Measurements from ENCODE around the gene FAM117A. TPM values are rescaled to one million over a fixed set of nuclear protein-coding genes. Genes with fewer than 3 reads are reported as not detected.

FAM117A gene
- total RNA-seq, 1 donor from 2014 or later: 30.0 TPM

DNA sequence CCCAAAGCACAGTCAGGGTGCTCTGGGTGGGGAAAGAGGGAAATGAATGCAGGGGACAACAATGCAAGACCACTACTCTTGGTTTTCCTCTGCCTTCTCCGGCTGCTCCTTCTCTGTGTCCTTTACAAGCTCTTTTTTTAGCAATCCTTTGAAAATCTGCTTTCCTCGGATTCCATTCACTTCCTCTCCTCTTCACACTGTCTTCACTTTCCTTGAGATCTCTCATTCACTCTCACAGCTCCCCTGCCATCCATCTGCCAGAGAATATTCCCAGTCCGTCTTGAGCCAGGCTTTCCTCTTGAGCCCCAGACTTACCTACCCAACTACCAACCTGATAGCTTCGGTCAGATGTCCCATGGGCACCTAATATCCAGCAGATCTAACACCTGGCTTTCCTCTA lies 75.1 kb downstream of the FAM117A start:
- no peaks in the 10 kb centered on the region for H3K27me3 Mint-ChIP-seq
- H3K9me3 Mint-ChIP-seq: no peaks in the 10 kb centered on the region
- intact Hi-C loops (cut with micrococcal nuclease): no loop called here
- no peak for ATAC-seq (ENCODE audit: low read depth)
- no peaks in the 10 kb centered on the region for H3K36me3 Mint-ChIP-seq (ENCODE audit: low read depth)
- TF ChIP-seq, protein P1, sequence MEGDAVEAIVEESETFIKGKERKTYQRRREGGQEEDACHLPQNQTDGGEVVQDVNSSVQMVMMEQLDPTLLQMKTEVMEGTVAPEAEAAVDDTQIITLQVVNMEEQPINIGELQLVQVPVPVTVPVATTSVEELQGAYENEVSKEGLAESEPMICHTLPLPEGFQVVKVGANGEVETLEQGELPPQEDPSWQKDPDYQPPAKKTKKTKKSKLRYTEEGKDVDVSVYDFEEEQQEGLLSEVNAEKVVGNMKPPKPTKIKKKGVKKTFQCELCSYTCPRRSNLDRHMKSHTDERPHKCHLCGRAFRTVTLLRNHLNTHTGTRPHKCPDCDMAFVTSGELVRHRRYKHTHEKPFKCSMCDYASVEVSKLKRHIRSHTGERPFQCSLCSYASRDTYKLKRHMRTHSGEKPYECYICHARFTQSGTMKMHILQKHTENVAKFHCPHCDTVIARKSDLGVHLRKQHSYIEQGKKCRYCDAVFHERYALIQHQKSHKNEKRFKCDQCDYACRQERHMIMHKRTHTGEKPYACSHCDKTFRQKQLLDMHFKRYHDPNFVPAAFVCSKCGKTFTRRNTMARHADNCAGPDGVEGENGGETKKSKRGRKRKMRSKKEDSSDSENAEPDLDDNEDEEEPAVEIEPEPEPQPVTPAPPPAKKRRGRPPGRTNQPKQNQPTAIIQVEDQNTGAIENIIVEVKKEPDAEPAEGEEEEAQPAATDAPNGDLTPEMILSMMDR (IDR thresholded peaks at IDR 0.05): no peak
- H3K4me1 Mint-ChIP-seq: peaks cover 13% of the 10 kb centered on the region
- H3K4me3 Mint-ChIP-seq: no peak overlapping the region
- no peak for DNase-seq
- ChIA-PET CTCF (interaction anchor here (1.5 to 3.0 kb wide), 2 partner anchors 119 to 121 kb away, joined by 5 to 18 read pairs; no protein-coding TSS in a partner anchor), POLR2A (interaction anchor here (0.6 to 1.0 kb wide), 2 partner anchors 11 to 121 kb away, joined by 4 to 12 read pairs; partner anchors contain the start of gene SPOP)
- no peak overlapping the region for H3K27ac Mint-ChIP-seq

DNA sequence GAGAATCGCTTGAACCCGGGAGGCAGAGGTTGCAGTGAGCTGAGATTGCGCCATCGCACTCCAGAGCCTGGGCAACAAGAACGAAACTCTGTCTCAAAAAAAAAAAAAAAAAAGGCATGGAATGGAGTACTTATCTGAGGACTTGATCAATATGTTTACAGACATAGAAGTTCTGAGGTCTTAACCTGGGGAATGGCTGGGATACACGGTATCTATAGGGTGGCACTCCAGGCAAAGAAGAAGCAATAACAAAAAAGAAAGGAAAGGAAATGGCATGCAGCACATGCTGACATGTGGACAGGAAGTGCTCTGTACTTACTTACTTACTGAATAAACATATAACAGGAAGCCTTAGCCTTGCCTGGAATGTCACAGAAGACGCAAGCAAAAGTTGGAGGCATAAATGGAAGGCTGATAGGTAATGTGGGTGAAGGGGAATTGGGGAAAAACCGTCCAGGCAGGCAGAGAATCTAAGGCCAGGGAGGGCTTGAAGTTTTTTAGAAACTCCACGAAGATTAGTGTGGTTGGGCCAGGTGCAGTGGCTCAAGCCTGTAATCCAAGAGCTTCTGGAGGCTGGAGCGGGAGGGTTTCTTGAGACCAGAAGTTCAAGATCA lies 75.9 kb downstream of the FAM117A start:
- TF ChIP-seq, protein P1 (IDR thresholded peaks at IDR 0.05): no peak
- CTCF ChIA-PET: interaction anchor here (1.5 to 3.0 kb wide), 2 partner anchors 118 to 120 kb away, joined by 5 to 18 read pairs; no protein-coding TSS in a partner anchor

DNA sequence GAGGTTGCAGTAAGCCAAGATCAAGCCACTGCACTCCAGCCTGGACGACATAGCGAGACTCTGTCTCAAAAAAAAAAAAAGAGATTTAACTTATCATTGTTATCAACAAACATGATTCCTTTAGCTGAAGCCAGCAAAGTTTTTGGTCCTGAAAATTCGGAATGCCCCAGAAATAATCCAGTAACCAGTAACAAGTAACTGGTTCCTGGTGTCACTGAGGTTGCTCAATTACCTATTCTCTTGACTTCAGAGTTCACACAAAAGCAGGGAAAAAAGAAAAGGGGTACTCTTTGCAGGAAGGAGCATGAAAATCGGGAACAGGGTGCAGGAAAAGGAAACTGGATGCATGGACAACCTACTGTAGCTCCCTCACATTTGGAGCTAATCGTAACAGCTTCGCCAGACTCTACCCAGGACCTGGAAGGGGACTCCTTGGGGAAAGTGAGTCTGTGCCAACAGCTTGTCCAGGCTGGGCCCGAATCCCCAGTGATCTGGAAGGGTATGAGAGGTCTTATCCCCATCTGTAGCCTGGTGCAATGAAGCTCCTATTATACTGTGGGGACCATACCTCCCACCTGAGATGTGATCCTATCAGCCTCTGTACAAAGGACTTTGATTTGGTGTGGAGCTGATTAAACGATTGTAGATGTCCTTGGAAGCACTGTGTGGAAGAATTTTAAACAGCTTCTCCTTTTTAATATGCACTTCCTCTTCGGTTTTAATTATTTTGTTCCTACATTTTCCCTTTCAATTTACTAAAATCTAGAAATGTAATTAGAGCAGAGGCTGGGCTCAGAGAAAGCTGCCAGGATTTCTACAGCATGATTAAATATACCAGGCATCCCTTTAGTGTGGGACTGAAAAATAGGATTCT lies 82.6 kb downstream of the FAM117A start:
- peaks cover 3% of the 10 kb centered on the region for H3K27me3 Mint-ChIP-seq
- H3K9me3 Mint-ChIP-seq: no peaks in the 10 kb centered on the region
- no peak overlapping the region for H3K4me3 Mint-ChIP-seq

More for the DNA sequence above, 75.9 kb downstream of the FAM117A start:
- peak overlapping the region; percentile 12 for H3K4me3 Mint-ChIP-seq
- peaks cover 13% of the 10 kb centered on the region for H3K4me1 Mint-ChIP-seq
- no peaks in the 10 kb centered on the region for H3K9me3 Mint-ChIP-seq
- H3K27me3 Mint-ChIP-seq: no peaks in the 10 kb centered on the region
- DNase-seq (no peak), ATAC-seq (ENCODE audit: low read depth) (peak; percentile 45)
- POLR2A ChIA-PET: interaction anchor here (0.6 to 1.0 kb wide), 2 partner anchors 10 to 120 kb away, joined by 4 to 12 read pairs; partner anchors contain the start of gene SPOP
- H3K36me3 Mint-ChIP-seq (ENCODE audit: low read depth): no peaks in the 10 kb centered on the region
- intact Hi-C loops (cut with micrococcal nuclease): no loop called here
- peak overlapping the region; percentile 59 for H3K27ac Mint-ChIP-seq

GRCh38 chr17:49680314-49680713 lies 83.6 kb downstream of the FAM117A start:
- H3K4me3 Mint-ChIP-seq: no peak overlapping the region
- ATAC-seq (ENCODE audit: low read depth) (no peak), DNase-seq (no peak)
- H3K36me3 Mint-ChIP-seq (ENCODE audit: low read depth): peaks cover 16% of the 10 kb centered on the region
- intact Hi-C loops (cut with micrococcal nuclease): no loop called here
- CTCF ChIA-PET: interaction anchor here (0.7 kb wide), 1 partner anchor 115 kb away, joined by 3 read pairs; no protein-coding TSS in a partner anchor
- no peak overlapping the region for H3K27ac Mint-ChIP-seq
- H3K27me3 Mint-ChIP-seq: peaks cover 3% of the 10 kb centered on the region
- H3K4me1 Mint-ChIP-seq: peaks cover 28% of the 10 kb centered on the region
- POLR2A ChIA-PET: interaction anchor here (0.7 kb wide), 1 partner anchor 799 kb away, joined by 3 read pairs; no protein-coding TSS in a partner anchor
- TF ChIP-seq, protein P1 (IDR thresholded peaks at IDR 0.05): no peak
- no peaks in the 10 kb centered on the region for H3K9me3 Mint-ChIP-seq

More for the DNA sequence above, 82.6 kb downstream of the FAM117A start:
- POLR2A ChIA-PET: interaction anchor here (0.7 kb wide), 1 partner anchor 798 kb away, joined by 3 read pairs; no protein-coding TSS in a partner anchor
- no peak overlapping the region for H3K27ac Mint-ChIP-seq
- peaks cover 9% of the 10 kb centered on the region for H3K36me3 Mint-ChIP-seq (ENCODE audit: low read depth)
- ATAC-seq (ENCODE audit: low read depth) (no peak), DNase-seq (no peak)
- intact Hi-C loops (cut with micrococcal nuclease): no loop called here
- CTCF ChIA-PET: interaction anchor here (1.1 kb wide), 1 partner anchor 114 kb away, joined by 3 read pairs; no protein-coding TSS in a partner anchor
- H3K4me1 Mint-ChIP-seq: peaks cover 19% of the 10 kb centered on the region
- TF ChIP-seq, protein P1 (IDR thresholded peaks at IDR 0.05): no peak
